ENCODE results near the gene CGB8. TPM values are rescaled to one million over a fixed set of nuclear protein-coding genes. Genes with fewer than 3 reads are reported as not detected.
A peak's percentile ranks its signal among the peaks of the same experiment; 100 is the strongest.
"Not testable (repeated sequence)": the region's sequence is repeated elsewhere in the genome, so short reads cannot be mapped to it uniquely, and the experiment has no call there.

The CGB8 gene
- total and polyA plus RNA-seq, 10 of the 15 experiments (the other 5 are each of a cell fraction or from before 2014, with no cell fraction given), result not detected

DNA sequence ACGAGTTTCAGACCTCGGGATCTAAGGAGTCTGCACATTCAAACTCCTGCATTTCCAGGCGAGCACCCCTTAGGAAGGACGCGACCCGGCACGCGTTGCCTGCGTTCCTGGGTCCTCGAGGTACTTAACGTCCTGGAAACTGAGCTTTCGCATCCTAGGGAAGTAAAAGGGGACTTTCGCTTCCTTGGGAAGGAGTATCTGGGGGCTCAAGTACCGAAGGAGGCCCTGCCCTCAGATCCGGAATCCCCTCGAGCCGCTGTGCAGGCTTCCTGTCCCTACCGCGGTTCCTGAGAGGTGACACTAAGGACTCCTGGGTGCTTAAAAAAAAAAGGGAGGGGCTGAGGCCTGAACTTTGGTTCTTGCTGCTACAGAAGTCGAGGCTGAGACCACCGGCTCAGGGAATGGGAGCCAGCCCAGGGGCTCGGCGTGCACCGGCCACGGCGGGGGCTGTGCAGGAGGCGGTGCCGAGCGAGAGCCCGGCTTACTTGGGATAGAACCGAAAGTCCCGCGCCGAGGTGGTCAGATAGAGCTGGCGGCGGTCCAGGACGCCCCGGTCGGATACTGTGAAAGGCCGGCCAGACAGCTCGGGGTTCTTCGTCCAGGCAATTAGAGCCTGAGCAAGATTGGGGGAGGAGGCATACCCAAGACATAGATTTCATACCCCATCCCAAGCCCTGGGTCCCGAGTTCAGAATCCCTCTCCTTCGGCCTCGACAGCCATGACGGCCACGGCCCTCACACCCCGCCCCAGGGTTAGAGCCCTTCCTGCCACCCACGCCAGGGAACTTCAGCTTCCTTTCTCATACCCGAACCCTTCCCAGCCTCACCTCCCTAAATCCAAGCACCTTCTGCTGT, 30.3 kb downstream of the CGB8 start:
- in situ Hi-C loops (cut with MboI); RAD21 ChIA-PET (ENCODE audit: unreplicated experiment); H2AFZ ChIP-seq (ENCODE audit: control insufficient read depth, low read depth, low read length); BruUV-seq (replicated peaks); FAIRE-seq; H3K27me3 ChIP-seq (replicated peaks in 1 of 2; ENCODE audit: control insufficient read depth in 2 of 2, insufficient read depth in 2 of 2, low read length in 1 of 2); H4K20me1 ChIP-seq (ENCODE audit: control insufficient read depth, insufficient read depth); H3K9me3 ChIP-seq (replicated peaks; ENCODE audit: control insufficient read depth, insufficient read depth, low read length); H3K9ac ChIP-seq (ENCODE audit: control insufficient read depth, insufficient read depth, low read length); H3K36me3 ChIP-seq (ENCODE audit: control insufficient read depth in 2 of 2, insufficient read depth in 2 of 2, low read length in 1 of 2); DNase-seq (ENCODE audit: low read depth, low spot score); H3K27ac ChIP-seq (ENCODE audit: control insufficient read depth, insufficient read depth); H3K79me2 ChIP-seq (ENCODE audit: control insufficient read depth, insufficient read depth, low read length); intact Hi-C loops (cut with micrococcal nuclease; ENCODE audit: unreplicated experiment); SMC1A ChIA-PET (ENCODE audit: uncharacterized antibody, unreplicated experiment): not testable (repeated sequence)
- WGBS (ENCODE audit: insufficient coverage, insufficient replicate concordance, low lambda C conversion rate, missing lambda C conversion rate), result 10% methylated on average over 30 of the region's 50 CpGs
- ChIA-PET POLR2A (interaction anchor here (0.6 kb wide), 1 partner anchor 483 kb away, joined by 6 read pairs; no protein-coding TSS in a partner anchor), CTCF (interaction anchor here (0.8 to 3.1 kb wide), 4 partner anchors 21 to 88 kb away, joined by 3 to 14 read pairs (median 4); partner anchors contain the start of genes GYS1 and RUVBL2)
- H3K4me1 ChIP-seq (ENCODE audit: control insufficient read depth, insufficient read depth, low read length), result peaks cover 15% of the 10 kb centered on the region
- H3K4me3 ChIP-seq, result peak overlapping the region; percentile 58; the same call in 1 of the 2 replicates
- peak overlapping the region; percentile 82 for H3K4me2 ChIP-seq (ENCODE audit: control insufficient read depth, insufficient read depth)
- 0 out of 3 replicates have a peak, but pooled peaks have one; percentile 8 for ATAC-seq

DNA sequence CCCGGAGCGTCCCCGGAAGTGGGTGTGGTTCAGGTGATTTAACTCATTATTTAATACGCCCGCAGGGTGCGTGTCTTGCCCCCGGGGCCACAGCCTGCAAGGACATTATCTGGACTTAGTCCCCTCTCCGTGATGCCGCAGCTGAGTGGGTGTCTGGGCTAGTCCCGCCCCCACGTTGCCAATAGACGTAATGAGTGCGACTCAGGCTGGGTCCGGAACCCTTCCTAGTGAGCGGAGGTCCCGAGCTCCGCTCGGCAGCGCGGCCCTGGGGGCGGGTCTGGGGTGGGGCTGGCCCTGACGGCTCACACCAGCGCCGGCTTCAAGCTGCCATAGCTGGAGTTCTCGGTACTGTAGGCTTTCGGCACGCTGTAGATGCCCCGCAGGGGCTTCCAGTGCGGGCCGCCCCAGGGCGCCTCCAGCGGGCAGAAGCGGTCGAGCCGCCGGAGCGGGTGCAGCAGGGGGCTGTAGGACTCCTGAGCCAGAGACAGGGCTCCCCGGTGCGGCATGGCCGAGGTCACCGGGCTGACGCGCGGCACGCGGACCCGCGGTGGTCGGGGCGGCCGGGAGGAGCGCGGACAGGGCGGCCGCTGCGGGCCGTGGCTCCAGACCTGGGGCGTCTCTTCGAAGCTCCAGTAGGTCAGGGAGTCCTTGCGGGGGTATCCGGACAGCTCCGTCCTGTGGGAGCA, 31.1 kb downstream of the CGB8 start:
- no peaks in the 10 kb centered on the region for H3K9me3 ChIP-seq (replicated peaks; ENCODE audit: control insufficient read depth, insufficient read depth, low read length)
- H3K36me3 ChIP-seq (ENCODE audit: control insufficient read depth in 2 of 2, insufficient read depth in 2 of 2, low read length in 1 of 2), result peaks cover 0 to 6% of the 10 kb centered on the region in 2 experiments; a peak in 2 of 4 replicates
- ChIA-PET SMC1A (ENCODE audit: uncharacterized antibody, unreplicated experiment) (no interaction called here), CTCF (interaction anchor here (0.8 to 3.1 kb wide), 4 partner anchors 20 to 89 kb away, joined by 3 to 14 read pairs (median 4); partner anchors contain the start of genes GYS1 and RUVBL2), POLR2A (no interaction called here), RAD21 (ENCODE audit: unreplicated experiment) (no interaction called here)
- peak overlapping the region; percentile 82 for H3K4me2 ChIP-seq (ENCODE audit: control insufficient read depth, insufficient read depth)
- H2AFZ ChIP-seq (ENCODE audit: control insufficient read depth, low read depth, low read length), result no peak overlapping the region
- H3K79me2 ChIP-seq (ENCODE audit: control insufficient read depth, insufficient read depth, low read length), result no peaks in the 10 kb centered on the region
- BruUV-seq (replicated peaks), result no TSS peak
- H4K20me1 ChIP-seq (ENCODE audit: control insufficient read depth, insufficient read depth), result no peaks in the 10 kb centered on the region
- H3K4me1 ChIP-seq (ENCODE audit: control insufficient read depth, insufficient read depth, low read length), result peaks cover 15% of the 10 kb centered on the region
- DNase-seq (ENCODE audit: low read depth, low spot score), result no peak
- H3K4me3 ChIP-seq, result peak overlapping the region; percentile 58; the same call in 1 of the 2 replicates
- no peak for FAIRE-seq
- WGBS (ENCODE audit: insufficient coverage, insufficient replicate concordance, low lambda C conversion rate, missing lambda C conversion rate), result 2% methylated on average over 52 of the region's 62 CpGs
- in situ Hi-C loops (cut with MboI) (no loop called here), intact Hi-C loops (cut with micrococcal nuclease; ENCODE audit: unreplicated experiment) (no loop called here)
- no peak overlapping the region for H3K9ac ChIP-seq (ENCODE audit: control insufficient read depth, insufficient read depth, low read length)
- H3K27ac ChIP-seq (ENCODE audit: control insufficient read depth, insufficient read depth), result no peak overlapping the region
- no peaks in the 10 kb centered on the region for H3K27me3 ChIP-seq (replicated peaks in 1 of 2; ENCODE audit: control insufficient read depth in 2 of 2, insufficient read depth in 2 of 2, low read length in 1 of 2)
- ATAC-seq, result peak; percentile 91
- no peak for TF ChIP-seq YY1 (IDR thresholded peaks at IDR 0.05; ENCODE audit: low read depth, low read length)
- TF ChIP-seq ESRRA (IDR thresholded peaks at IDR 0.05; ENCODE audit: low read length), result no peak
- TF ChIP-seq CHD2 (IDR thresholded peaks at IDR 0.05; ENCODE audit: borderline replicate concordance, low read depth, low read length), result no peak
- TF ChIP-seq, protein P1, sequence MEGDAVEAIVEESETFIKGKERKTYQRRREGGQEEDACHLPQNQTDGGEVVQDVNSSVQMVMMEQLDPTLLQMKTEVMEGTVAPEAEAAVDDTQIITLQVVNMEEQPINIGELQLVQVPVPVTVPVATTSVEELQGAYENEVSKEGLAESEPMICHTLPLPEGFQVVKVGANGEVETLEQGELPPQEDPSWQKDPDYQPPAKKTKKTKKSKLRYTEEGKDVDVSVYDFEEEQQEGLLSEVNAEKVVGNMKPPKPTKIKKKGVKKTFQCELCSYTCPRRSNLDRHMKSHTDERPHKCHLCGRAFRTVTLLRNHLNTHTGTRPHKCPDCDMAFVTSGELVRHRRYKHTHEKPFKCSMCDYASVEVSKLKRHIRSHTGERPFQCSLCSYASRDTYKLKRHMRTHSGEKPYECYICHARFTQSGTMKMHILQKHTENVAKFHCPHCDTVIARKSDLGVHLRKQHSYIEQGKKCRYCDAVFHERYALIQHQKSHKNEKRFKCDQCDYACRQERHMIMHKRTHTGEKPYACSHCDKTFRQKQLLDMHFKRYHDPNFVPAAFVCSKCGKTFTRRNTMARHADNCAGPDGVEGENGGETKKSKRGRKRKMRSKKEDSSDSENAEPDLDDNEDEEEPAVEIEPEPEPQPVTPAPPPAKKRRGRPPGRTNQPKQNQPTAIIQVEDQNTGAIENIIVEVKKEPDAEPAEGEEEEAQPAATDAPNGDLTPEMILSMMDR (IDR thresholded peaks at IDR 0.05 in 2 of 3, conservative IDR thresholded peaks at IDR 0.05 in 1 of 3; ENCODE audit: control insufficient read depth in 2 of 3, extremely low read depth in 1 of 3, insufficient read depth in 1 of 3, low read depth in 3 of 3, low read length in 3 of 3), result peak; percentile 55 to 76 (median 56)
- peak; percentile 64; the same call in 1 of the 2 replicates for TF ChIP-seq LARP7 (IDR thresholded peaks at IDR 0.05)
- TF ChIP-seq EGR1 (IDR thresholded peaks at IDR 0.05; ENCODE audit: borderline replicate concordance in 1 of 2, low read depth in 2 of 2, low read length in 2 of 2), result peak in 1 of 2 experiments; percentile 62; a peak in 1 of 3 replicates
- TF ChIP-seq CREM (IDR thresholded peaks at IDR 0.05; ENCODE audit: low read depth), result peak; percentile 43; the same call in 1 of the 2 replicates
- TF ChIP-seq BRCA1 (IDR thresholded peaks at IDR 0.05; ENCODE audit: low read depth, low read length), result no peak
- peak; percentile 76 for TF ChIP-seq CREB1 (IDR thresholded peaks at IDR 0.05; ENCODE audit: low read depth)
- TF ChIP-seq RAD21 (IDR thresholded peaks at IDR 0.05; ENCODE audit: insufficient read depth, low read depth, low read length), result 0 out of 2 replicates have a peak, but pooled peaks have one; percentile 14
- TF ChIP-seq TARDBP (IDR thresholded peaks at IDR 0.05; ENCODE audit: borderline replicate concordance), result peak; percentile 67; the same call in 1 of the 2 replicates
- no peak for TF ChIP-seq KDM1A (IDR thresholded peaks at IDR 0.05; ENCODE audit: borderline replicate concordance)
- 0 out of 2 replicates have a peak, but pooled peaks have one; percentile 9 for TF ChIP-seq NR2F1 (conservative IDR thresholded peaks at IDR 0.05)
- TF ChIP-seq MXI1 (IDR thresholded peaks at IDR 0.05; ENCODE audit: low read depth, low read length), result peak; percentile 20; the same call in 1 of the 2 replicates

All from GM12878 (cell line).